HG02571 (cell line): ENCODE measurements around the gene MTHFSD.
A peak's percentile ranks its signal among the peaks of the same experiment; 100 is the strongest.

ENCODE experiments used
- ATAC-seq: cut with Tn5 transposase; IDR thresholded peaks from one replicate; pipeline ENCODE4 v1.9.1; 2021; ENCODE audit warnings: mild to moderate bottlenecking, moderate library complexity; ENCODE audit not compliant: unreplicated experiment

Gene MTHFSD

GRCh38 chr16:86572041-86572521, 17.0 kb upstream of the MTHFSD start:
- no peak for ATAC-seq

GRCh38 chr16:86571530-86571915, 16.5 kb upstream of the MTHFSD start:
- no peak for ATAC-seq

GRCh38 chr16:86570558-86571529, 15.8 kb upstream of the MTHFSD start:
- ATAC-seq: no peak

GRCh38 chr16:86569701-86570447, 14.8 kb upstream of the MTHFSD start:
- ATAC-seq: no peak

GRCh38 chr16:86568677-86569623, 13.9 kb upstream of the MTHFSD start:
- ATAC-seq: no peak

- no peak for ATAC-seq
Observed at GRCh38 chr16:86567701-86568581, 12.9 kb upstream of the MTHFSD start.

- ATAC-seq: no peak
Observed at GRCh38 chr16:86566966-86567700, 12.1 kb upstream of the MTHFSD start.

- no peak for ATAC-seq
Observed at GRCh38 chr16:86566601-86566965, 11.5 kb upstream of the MTHFSD start, which contains the start of gene FOXC2. Gene FOXC2, plus strand, starts transcription at chr16:86566829. Its CDS starts 507 bp downstream, at chr16:86567336.

GRCh38 chr16:86565644-86566511, 10.8 kb upstream of the MTHFSD start:
- ATAC-seq: no peak

- no peak for ATAC-seq
Observed at GRCh38 chr16:86565181-86565631, 10.2 kb upstream of the MTHFSD start.

- peak; percentile 75 for ATAC-seq
Observed at GRCh38 chr16:86563469-86564345, 8.7 kb upstream of the MTHFSD start.

- no peak for ATAC-seq
Observed at GRCh38 chr16:86562356-86562755, 7.3 kb upstream of the MTHFSD start.

- no peak for ATAC-seq
Observed at GRCh38 chr16:86559802-86560305, 4.8 kb upstream of the MTHFSD start.

GRCh38 chr16:86558355-86559193, 3.5 kb upstream of the MTHFSD start:
- ATAC-seq: no peak

GRCh38 chr16:86557587-86557986, 2.6 kb upstream of the MTHFSD start:
- no peak for ATAC-seq

GRCh38 chr16:86556576-86556975, 1.5 kb upstream of the MTHFSD start:
- ATAC-seq: no peak
